OCI-LY1 (cell line): ENCODE measurements around the gene DTHD1.

Experiments used
- CTCF ChIP-seq: fragments of 200-600 bp; sonication (generic), shearing (Covaris generic); IDR thresholded peaks from 2 replicates; pipeline ENCODE4 v1.5.1; 2017; ENCODE audit warnings: mild to moderate bottlenecking, antibody characterized with exemption, low read length, moderate library complexity, mixed read lengths
- EZH2 ChIP-seq: fragments of 200-600 bp; sonication (generic), shearing (Covaris generic); IDR thresholded peaks from 2 replicates; pipeline ENCODE4 v1.8.0; 2017; ENCODE audit warnings: borderline replicate concordance, mixed run types, mild to moderate bottlenecking, antibody characterized with exemption, low read length, moderate library complexity, mixed read lengths

- TF ChIP-seq EZH2 (no peak), CTCF (no peak)
These were observed 11.3 kb downstream of the DTHD1 start for GRCh38 chr4:36292556-36293188.
